H1 (cell line): Measurements from ENCODE around the gene ZNF618.

Experiments used
- CTCF ChIP-seq, 3 experiments: IDR thresholded peaks; 1 replicate in 2 of 3; 2 replicates in 1 of 3; pipeline versions ENCODE4 v1.5.1 to v1.6.1; 2011; ENCODE audit warnings: low read length in 3 of 3, mild to moderate bottlenecking in 3 of 3, inconsistent platforms in 2 of 3, low read depth in 1 of 3, moderate library complexity in 1 of 3; ENCODE audit not compliant: insufficient read depth in 1 of 3; ENCODE audit errors: control extremely low read depth in 1 of 3
- JUN ChIP-seq: IDR thresholded peaks from 2 replicates; pipeline ENCODE4 v1.6.1; 2011; ENCODE audit warnings: low read depth, mild to moderate bottlenecking, improper control_type of control experiment, low read length
- POLR2A ChIP-seq, 2 experiments: IDR thresholded peaks; 1 replicate in 1 of 2; 2 replicates in 1 of 2; pipeline ENCODE4 v1.6.1; 2011; ENCODE audit warnings: low read depth in 2 of 2, low read length in 2 of 2, mild to moderate bottlenecking in 2 of 2; ENCODE audit errors: control extremely low read depth in 1 of 2
- YY1 ChIP-seq: IDR thresholded peaks from 2 replicates; pipeline ENCODE4 v1.6.1; 2011; ENCODE audit warnings: low read depth, mild to moderate bottlenecking, low read length

GRCh38 chr9:113985968-113986585 lies 110.0 kb downstream of the ZNF618 start:
- TF ChIP-seq CTCF (IDR thresholded peaks at IDR 0.05; ENCODE audit: control extremely low read depth in 1 of 3, insufficient read depth in 1 of 3, low read depth in 1 of 3, low read length in 3 of 3) (no peak), JUN (no peak), YY1 (no peak), POLR2A (IDR thresholded peaks at IDR 0.05; ENCODE audit: control extremely low read depth in 1 of 2, low read depth in 2 of 2, low read length in 2 of 2) (no peak)
